DND-41 (cell line): Measurements from ENCODE around the gene TBC1D14.

Experiments
- EZH2 ChIP-seq: IDR thresholded peaks from 3 replicates; pipeline ENCODE4 v1.6.1; 2012; ENCODE audit warnings: borderline replicate concordance, low read depth, mild to moderate bottlenecking, moderate library complexity, low read length, inconsistent platforms; ENCODE audit not compliant: severe bottlenecking
- TF ChIP-seq, protein P1 (sequence below): IDR thresholded peaks from 2 replicates; pipeline ENCODE4 v1.5.1; 2012; ENCODE audit warnings: borderline replicate concordance, low read length, moderate library complexity, mild to moderate bottlenecking; ENCODE audit not compliant: poor library complexity, severe bottlenecking; ENCODE audit errors: extremely low read depth

DNA sequence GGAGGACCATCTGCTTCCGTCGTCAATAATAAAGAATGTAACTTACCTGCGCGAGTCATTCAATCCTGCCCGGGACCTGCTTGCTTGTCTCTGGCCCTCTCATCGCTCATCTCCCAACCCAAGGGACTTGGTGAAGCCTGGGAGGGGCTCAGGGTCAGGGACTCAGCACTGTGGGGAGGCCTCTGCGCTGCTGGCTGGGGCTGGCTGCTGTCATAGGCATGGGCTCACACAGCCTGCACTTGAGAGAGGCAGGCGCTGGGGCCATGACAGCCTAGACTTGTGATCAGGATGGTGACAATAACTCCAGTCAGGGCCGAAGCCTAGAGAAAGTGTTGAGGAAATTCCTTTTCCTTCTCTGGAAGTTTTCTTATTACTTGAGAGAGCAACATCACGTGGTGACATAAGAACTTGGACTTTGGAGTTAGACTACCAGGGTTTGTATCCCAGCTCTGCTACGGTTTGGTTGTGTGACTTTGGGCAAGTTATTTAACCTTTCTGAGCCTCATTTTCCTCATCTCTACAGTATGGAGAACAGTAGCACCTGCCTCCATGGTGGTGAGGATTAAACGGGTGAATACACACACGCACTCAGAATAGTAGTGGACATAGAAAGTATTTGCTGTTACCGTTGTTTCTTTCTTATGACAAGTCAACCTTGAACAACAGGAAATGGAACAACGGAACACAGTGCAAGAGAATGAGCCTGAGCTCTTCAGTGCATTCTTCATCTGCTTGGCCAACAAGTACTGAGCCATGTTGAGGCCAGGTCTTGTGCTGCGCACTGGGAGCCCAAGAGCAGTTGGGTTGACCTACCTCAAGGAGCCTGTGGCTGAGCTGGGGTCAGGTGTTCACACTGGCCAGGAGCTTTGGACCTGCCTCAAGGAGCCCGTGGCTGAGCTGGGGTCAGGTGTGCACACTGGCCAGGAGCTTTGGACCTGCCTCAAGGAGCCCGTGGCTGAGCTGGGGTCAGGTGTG lies 60.5 kb downstream of the TBC1D14 start:
- TF ChIP-seq, protein P1, sequence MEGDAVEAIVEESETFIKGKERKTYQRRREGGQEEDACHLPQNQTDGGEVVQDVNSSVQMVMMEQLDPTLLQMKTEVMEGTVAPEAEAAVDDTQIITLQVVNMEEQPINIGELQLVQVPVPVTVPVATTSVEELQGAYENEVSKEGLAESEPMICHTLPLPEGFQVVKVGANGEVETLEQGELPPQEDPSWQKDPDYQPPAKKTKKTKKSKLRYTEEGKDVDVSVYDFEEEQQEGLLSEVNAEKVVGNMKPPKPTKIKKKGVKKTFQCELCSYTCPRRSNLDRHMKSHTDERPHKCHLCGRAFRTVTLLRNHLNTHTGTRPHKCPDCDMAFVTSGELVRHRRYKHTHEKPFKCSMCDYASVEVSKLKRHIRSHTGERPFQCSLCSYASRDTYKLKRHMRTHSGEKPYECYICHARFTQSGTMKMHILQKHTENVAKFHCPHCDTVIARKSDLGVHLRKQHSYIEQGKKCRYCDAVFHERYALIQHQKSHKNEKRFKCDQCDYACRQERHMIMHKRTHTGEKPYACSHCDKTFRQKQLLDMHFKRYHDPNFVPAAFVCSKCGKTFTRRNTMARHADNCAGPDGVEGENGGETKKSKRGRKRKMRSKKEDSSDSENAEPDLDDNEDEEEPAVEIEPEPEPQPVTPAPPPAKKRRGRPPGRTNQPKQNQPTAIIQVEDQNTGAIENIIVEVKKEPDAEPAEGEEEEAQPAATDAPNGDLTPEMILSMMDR = no peak
- TF ChIP-seq EZH2 = no peak
